GM19193 (cell line): ENCODE data around the gene ANKRD62.

Source experiments
- POLR2A ChIP-seq: IDR thresholded peaks from 4 replicates; pipeline ENCODE4 v1.6.1; 2011; ENCODE audit not compliant: insufficient read depth, insufficient read length; ENCODE audit errors: extremely low read depth

Gene ANKRD62

DNA sequence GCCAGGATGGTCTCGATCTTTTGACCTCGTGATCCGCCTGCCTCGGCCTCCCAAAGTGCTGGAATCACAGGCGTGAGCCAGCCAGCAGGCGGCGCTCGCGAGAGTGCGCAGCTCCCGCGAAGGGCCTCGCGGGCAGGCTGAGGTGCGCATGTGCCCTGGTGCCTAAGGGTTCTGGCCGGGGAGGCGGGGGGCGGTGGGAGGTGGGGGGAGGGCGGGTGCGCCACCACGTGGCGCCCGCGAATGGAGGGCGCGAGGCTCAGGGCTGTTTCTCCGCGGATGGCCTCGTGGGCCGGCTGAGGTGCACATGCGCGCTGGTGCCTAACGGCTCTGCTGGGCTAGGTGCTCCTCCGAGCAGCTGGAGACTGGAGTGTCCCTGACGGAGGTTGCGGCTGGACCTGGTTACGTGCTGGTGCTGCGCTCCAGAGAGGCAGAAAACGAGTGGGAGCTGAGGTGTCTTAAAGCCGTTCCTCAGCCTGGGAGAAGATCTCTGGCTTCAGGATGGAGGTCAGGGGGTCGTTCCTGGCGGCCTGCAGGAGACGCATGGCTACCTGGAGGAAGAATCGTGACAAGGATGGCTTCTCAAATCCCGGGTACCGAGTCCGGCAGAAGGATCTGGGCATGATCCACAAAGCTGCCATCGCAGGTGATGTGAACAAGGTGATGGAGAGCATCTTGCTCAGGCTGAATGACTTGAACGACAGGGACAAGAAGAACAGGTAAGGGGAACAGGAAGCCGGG, at the start of gene ANKRD62:
TSS of gene ANKRD62 (plus strand) at position 324 of the 738 bp plus-strand sequence. CDS start at position 499, 175 bp downstream.
- TF ChIP-seq POLR2A = no peak

GRCh38 chr18:12044591-12044990, 49.1 kb upstream of the ANKRD62 start:
- TF ChIP-seq POLR2A = no peak

GRCh38 chr18:12046046-12046750, 47.4 kb upstream of the ANKRD62 start:
- no peak for TF ChIP-seq POLR2A

GRCh38 chr18:12046751-12047335, 46.8 kb upstream of the ANKRD62 start:
- no peak for TF ChIP-seq POLR2A

- TF ChIP-seq POLR2A = no peak
Observed at GRCh38 chr18:12048010-12048826, 45.4 kb upstream of the ANKRD62 start.

DNA sequence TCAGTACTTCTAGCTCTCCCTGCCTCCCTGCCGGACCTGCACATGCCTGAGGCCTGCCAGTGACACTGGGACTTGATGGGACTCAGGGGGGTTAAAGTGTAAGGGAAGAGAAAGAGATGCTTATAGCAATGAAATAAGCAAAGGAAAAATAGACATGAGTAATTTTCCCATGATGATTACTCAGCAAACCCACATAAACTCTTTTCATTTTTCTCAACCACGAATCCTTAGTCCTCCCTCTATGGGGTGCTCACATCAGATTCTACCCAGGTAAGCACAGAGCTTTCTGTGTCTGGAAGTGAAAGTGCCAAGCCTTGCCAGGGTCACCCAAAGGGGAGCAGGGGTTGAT, 44.8 kb upstream of the ANKRD62 start:
- no peak for TF ChIP-seq POLR2A

DNA sequence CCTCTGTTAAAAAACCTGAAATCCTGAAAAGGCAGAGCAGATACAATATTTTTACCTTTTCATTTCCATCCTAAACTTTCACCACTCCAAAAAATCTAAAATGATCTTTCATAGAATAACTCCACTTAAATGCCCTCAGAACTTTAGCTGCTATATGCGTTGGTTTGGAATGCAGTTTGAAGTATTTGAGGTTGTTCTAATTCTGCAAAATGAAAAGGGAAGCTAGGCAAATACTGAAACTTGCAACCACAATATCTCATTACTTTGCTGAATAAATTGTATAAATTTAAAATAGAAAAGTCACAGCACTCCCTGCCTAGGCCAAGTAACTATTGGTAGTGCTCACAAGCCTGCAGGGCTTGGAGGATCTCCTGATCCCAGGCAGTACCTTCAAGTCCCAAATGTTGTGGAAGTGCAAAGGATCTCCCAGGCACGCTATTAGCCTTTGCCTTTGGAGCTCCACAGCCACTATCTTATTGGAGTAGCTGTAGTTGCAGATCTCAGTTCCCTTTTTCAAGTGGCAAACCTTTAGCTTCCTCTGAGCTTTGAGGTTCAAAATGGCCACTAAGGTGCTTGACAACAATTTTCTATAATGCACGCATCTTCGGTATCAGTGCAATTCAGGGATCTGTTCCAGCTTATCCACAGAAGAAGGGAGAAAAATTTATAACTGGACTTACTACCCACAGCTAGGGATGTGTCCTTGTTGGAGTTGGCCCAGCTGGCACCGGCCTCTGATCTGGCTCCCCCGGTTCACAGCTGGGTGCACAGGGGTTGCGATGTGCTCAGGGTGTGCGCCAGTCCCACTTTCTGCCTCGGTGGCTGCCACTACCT, 43.4 kb upstream of the ANKRD62 start:
- peak; percentile 16 for TF ChIP-seq POLR2A

GRCh38 chr18:12052866-12053265, 40.8 kb upstream of the ANKRD62 start:
- no peak for TF ChIP-seq POLR2A

DNA sequence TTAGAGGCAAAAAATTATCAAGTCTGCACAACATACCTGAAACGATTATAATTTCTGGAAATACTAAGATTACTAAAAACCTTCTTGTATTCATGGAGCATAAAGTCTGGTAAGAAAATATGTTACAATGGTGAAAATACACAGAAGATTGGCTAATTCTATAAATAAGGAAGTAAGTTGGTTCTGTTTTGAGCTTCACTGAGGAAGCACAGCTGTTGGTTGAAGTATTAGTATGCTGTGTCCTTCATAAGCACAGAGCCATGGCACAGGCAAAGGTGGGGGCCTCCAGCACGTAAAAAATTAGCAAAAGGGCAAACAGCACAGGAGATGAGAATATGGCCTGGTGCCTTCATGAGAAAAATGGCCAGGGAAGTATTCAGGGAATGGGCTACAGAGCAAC, 40.4 kb upstream of the ANKRD62 start:
- TF ChIP-seq POLR2A = no peak

DNA sequence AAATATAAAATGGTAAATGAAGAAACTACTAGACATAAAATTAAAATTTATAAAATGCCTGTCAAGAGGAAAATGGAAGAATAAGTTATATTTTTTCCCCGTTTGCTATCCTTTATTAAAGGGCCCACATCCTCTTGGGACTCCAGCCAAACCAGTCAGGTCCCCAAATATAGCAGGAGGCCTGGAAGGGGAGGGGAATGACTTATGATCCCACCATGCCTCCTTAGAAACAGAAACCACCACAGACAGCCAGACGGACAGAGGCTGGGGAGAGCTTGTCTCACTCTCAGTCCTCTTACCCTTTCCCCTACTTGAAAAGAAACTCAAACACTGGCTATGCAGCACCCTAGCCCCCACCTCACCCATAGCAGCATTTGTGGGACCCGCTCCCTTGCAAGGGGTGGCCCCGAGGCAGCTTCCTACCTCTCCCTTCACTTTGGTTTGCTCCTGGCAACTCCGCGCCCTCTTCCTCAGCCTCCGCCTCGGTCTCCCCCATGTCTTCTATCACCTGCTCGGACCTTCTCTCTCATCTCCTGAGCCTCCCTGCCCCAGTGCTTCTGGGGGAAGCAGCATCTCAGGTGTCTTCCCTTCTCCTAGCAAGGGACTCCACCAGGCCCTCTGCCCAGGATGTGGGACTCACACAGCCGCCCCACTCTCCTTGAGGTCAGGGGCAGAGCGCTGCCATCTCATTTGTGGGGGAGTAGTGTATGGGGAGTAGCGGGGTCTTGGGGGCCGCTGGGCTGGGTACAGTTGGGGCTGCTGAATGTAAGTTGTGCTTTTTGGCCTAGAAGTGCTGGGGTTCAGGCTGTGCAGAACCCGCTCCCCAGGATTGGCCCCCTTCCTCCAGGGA, 37.4 kb upstream of the ANKRD62 start:
- no peak for TF ChIP-seq POLR2A

GRCh38 chr18:12056884-12057402, 36.7 kb upstream of the ANKRD62 start:
- TF ChIP-seq POLR2A = no peak

GRCh38 chr18:12057419-12058039, 36.1 kb upstream of the ANKRD62 start:
- TF ChIP-seq POLR2A = no peak
